H1 (cell line): ENCODE measurements around the gene ZNF277. TPM values are rescaled to one million over a fixed set of nuclear protein-coding genes. Genes with fewer than 3 reads are reported as not detected.

Experiments
- CTCF ChIA-PET: fragments of 300-600 bp; sonication (Branson Sonifier 250); formaldehyde crosslinking; loops from one replicate; lab custom pipeline; 2021; ENCODE audit not compliant: partially characterized antibody; lab: Charles Lee
- POLR2A ChIA-PET: fragments of 300-600 bp; sonication (Branson Sonifier 250); formaldehyde crosslinking; loops from one replicate; lab custom pipeline; 2021; ENCODE audit warnings: inconsistent platforms; ENCODE audit not compliant: partially characterized antibody; lab: Charles Lee
- DNase-seq, 2 experiments: peaks; one replicate each; pipeline versions ENCODE4 v3.0.0 to v3.0.0-alpha.2; 2010 to 2022; ENCODE audit warnings: low spot score in 2 of 2, low read depth in 1 of 2, mixed read lengths in 1 of 2
- FAIRE-seq: peaks from 2 replicates; lab custom pipeline; 2011; peaks lifted over from hg19 to GRCh38; lab: Jason Lieb, UNC
- H2AFZ ChIP-seq: 2 replicates; pipeline ENCODE4 v1.8.1; 2012; ENCODE audit warnings: low read length, inconsistent platforms
- H2AK5ac ChIP-seq: 2 replicates; pipeline ENCODE4 v1.6.1; 2013; ENCODE audit warnings: low read depth, low read length
- H2BK120ac ChIP-seq: replicated peaks from 2 replicates; pipeline ENCODE3; 2013; ENCODE audit warnings: low read depth, low read length, inconsistent platforms
- H2BK12ac ChIP-seq: 2 replicates; pipeline ENCODE4 v1.6.1; 2013; ENCODE audit warnings: low read depth, low read length
- H2BK15ac ChIP-seq: 2 replicates; pipeline ENCODE4 v1.6.1; 2013; ENCODE audit warnings: low read length
- H2BK20ac ChIP-seq: 2 replicates; pipeline ENCODE4 v1.6.1; 2013; ENCODE audit warnings: low read length
- H2BK5ac ChIP-seq: 2 replicates; pipeline ENCODE4 v1.6.1; 2013; ENCODE audit warnings: low read depth, low read length
- H3K14ac ChIP-seq: 2 replicates; pipeline ENCODE4 v1.6.1; 2013; ENCODE audit warnings: inconsistent platforms; ENCODE audit not compliant: insufficient read length
- H3K18ac ChIP-seq: 2 replicates; pipeline ENCODE4 v1.6.1; 2013; ENCODE audit warnings: low read length; ENCODE audit errors: extremely low read depth
- H3K23ac ChIP-seq: 2 replicates; pipeline ENCODE4 v1.6.1; 2013; ENCODE audit warnings: inconsistent platforms; ENCODE audit not compliant: insufficient read length
- H3K23me2 ChIP-seq: 2 replicates; pipeline ENCODE4 v1.6.1; 2013; ENCODE audit warnings: low read depth, low read length
- H3K27ac ChIP-seq: 2 replicates; pipeline ENCODE4 v1.6.1; 2011; ENCODE audit warnings: low read depth, low read length, inconsistent platforms
- H3K27me3 ChIP-seq, 4 experiments: replicated peaks in 1 of 4; 1 replicate in 1 of 4; 2 replicates in 3 of 4; pipeline versions ENCODE4 v1.6.1 to v1.8.1; 2011 to 2013; ENCODE audit warnings: low read length in 3 of 4, mild to moderate bottlenecking in 3 of 4, inconsistent platforms in 2 of 4, mixed read lengths in 2 of 4, moderate library complexity in 1 of 4; ENCODE audit not compliant: control insufficient read depth in 3 of 4, insufficient read depth in 3 of 4; ENCODE audit errors: extremely low read depth in 1 of 4
- H3K36me3 ChIP-seq, 4 experiments: 2 replicates each; pipeline versions ENCODE4 v1.6.1 to v1.8.1; 2011 to 2013; ENCODE audit warnings: mild to moderate bottlenecking in 4 of 4, low read length in 3 of 4, moderate library complexity in 2 of 4, control low read depth in 1 of 4, inconsistent platforms in 1 of 4; ENCODE audit not compliant: insufficient read depth in 4 of 4, control insufficient read depth in 2 of 4
- H3K4ac ChIP-seq: replicated peaks from 2 replicates; pipeline ENCODE3; 2013; ENCODE audit warnings: low read length, low read depth, mixed read lengths, inconsistent platforms; ENCODE audit not compliant: insufficient read length
- H3K4me1 ChIP-seq, 4 experiments: replicated peaks in 1 of 4; 1 replicate in 1 of 4; 2 replicates in 3 of 4; pipeline versions ENCODE4 v1.6.1 to v1.8.1; 2011 to 2013; ENCODE audit warnings: low read length in 3 of 4, inconsistent platforms in 2 of 4, mixed read lengths in 1 of 4; ENCODE audit not compliant: insufficient read depth in 4 of 4, control insufficient read depth in 3 of 4
- H3K4me2 ChIP-seq, 2 experiments: 2 replicates each; pipeline versions ENCODE4 v1.6.1 to v1.8.1; 2011 to 2013; ENCODE audit warnings: low read depth in 2 of 2, low read length in 2 of 2, control low read depth in 1 of 2, inconsistent platforms in 1 of 2, mild to moderate bottlenecking in 1 of 2; ENCODE audit not compliant: insufficient read depth in 1 of 2
- H3K4me3 ChIP-seq, 4 experiments: fragments of 200-600, 300-600 bp in 1 of 4; sonication (generic), shearing (Covaris generic), sonication (Bioruptor Twin) in 1 of 4; 2 replicates each; pipeline versions ENCODE4 v1.5.1 to v1.8.1; 2011 to 2016; ENCODE audit warnings: low read length in 4 of 4, low read depth in 3 of 4, control low read depth in 2 of 4, inconsistent platforms in 2 of 4, mild to moderate bottlenecking in 2 of 4, mixed read lengths in 1 of 4, moderate library complexity in 1 of 4; ENCODE audit not compliant: insufficient read depth in 2 of 4; ENCODE audit errors: extremely low read depth in 1 of 4
- H3K56ac ChIP-seq: replicated peaks from 2 replicates; pipeline ENCODE3; 2013; ENCODE audit warnings: low read depth, mild to moderate bottlenecking, mixed read lengths, low read length, inconsistent platforms; ENCODE audit not compliant: insufficient read length
- H3K79me1 ChIP-seq: 2 replicates; pipeline ENCODE4 v1.6.1; 2013; ENCODE audit warnings: low read depth, low read length, control low read depth
- H3K79me2 ChIP-seq, 2 experiments: 2 replicates each; pipeline versions ENCODE4 v1.6.1 to v1.8.1; 2012 to 2013; ENCODE audit warnings: low read length in 2 of 2, mild to moderate bottlenecking in 2 of 2, inconsistent platforms in 1 of 2; ENCODE audit not compliant: insufficient read depth in 2 of 2, control insufficient read depth in 1 of 2
- H3K9ac ChIP-seq, 4 experiments: replicated peaks in 1 of 4; 1 replicate in 1 of 4; 2 replicates in 3 of 4; pipeline versions ENCODE4 v1.6.1 to v1.8.1; 2011 to 2013; ENCODE audit warnings: low read depth in 3 of 4, low read length in 3 of 4, control low read depth in 2 of 4, mild to moderate bottlenecking in 2 of 4, moderate library complexity in 2 of 4, inconsistent platforms in 1 of 4; ENCODE audit errors: extremely low read depth in 1 of 4
- H3K9me3 ChIP-seq, 2 experiments: 2 replicates each; pipeline versions ENCODE4 v1.6.1 to v1.8.1; 2012 to 2013; ENCODE audit warnings: mild to moderate bottlenecking in 2 of 2, moderate library complexity in 2 of 2, control low read depth in 1 of 2, inconsistent platforms in 1 of 2, low read depth in 1 of 2, low read length in 1 of 2, mixed read lengths in 1 of 2; ENCODE audit not compliant: insufficient read depth in 2 of 2
- H4K20me1 ChIP-seq, 2 experiments: replicated peaks in 1 of 2; 2 replicates each; pipeline versions ENCODE3 to v1.8.1; 2011 to 2013; ENCODE audit warnings: inconsistent platforms in 2 of 2, low read length in 2 of 2, mild to moderate bottlenecking in 1 of 2; ENCODE audit not compliant: insufficient read depth in 2 of 2, control insufficient read depth in 1 of 2
- H4K5ac ChIP-seq: 2 replicates; pipeline ENCODE4 v1.6.1; 2013; ENCODE audit warnings: low read length, low read depth, mixed read lengths, inconsistent platforms; ENCODE audit not compliant: insufficient read length
- H4K8ac ChIP-seq: 2 replicates; pipeline ENCODE4 v1.8.0; 2013; ENCODE audit warnings: mild to moderate bottlenecking, moderate library complexity, low read length, inconsistent platforms; ENCODE audit not compliant: insufficient read depth; ENCODE audit errors: extremely low read depth
- H4K91ac ChIP-seq: replicated peaks from 2 replicates; pipeline ENCODE3; 2013; ENCODE audit warnings: low read length, mixed read lengths, inconsistent platforms; ENCODE audit not compliant: insufficient read length
- BACH1 ChIP-seq: IDR thresholded peaks from 2 replicates; pipeline ENCODE4 v1.6.1; 2012; ENCODE audit warnings: low read length, improper control_type of control experiment
- CEBPB ChIP-seq: IDR thresholded peaks from 2 replicates; pipeline ENCODE4 v1.6.1; 2012; ENCODE audit warnings: low read depth, low read length
- NANOG ChIP-seq: IDR thresholded peaks from 2 replicates; pipeline ENCODE4 v1.6.1; 2011; ENCODE audit warnings: low read length, low read depth, mild to moderate bottlenecking, inconsistent platforms; ENCODE audit not compliant: insufficient read depth, poor library complexity, severe bottlenecking
- NRF1 ChIP-seq: IDR thresholded peaks from 2 replicates; pipeline ENCODE4 v1.6.1; 2011; ENCODE audit warnings: mild to moderate bottlenecking, low read depth, low read length, improper control_type of control experiment
- RAD21 ChIP-seq, 2 experiments: IDR thresholded peaks in 1 of 2; conservative IDR thresholded peaks in 1 of 2; 2 replicates each; pipeline ENCODE4 v1.6.1; 2011; ENCODE audit warnings: low read depth in 2 of 2, low read length in 2 of 2, improper control_type of control experiment in 1 of 2, inconsistent platforms in 1 of 2, mild to moderate bottlenecking in 1 of 2, moderate library complexity in 1 of 2
- RFX5 ChIP-seq: IDR thresholded peaks from 2 replicates; pipeline ENCODE4 v1.6.1; 2011; ENCODE audit warnings: low read depth, low read length, improper control_type of control experiment, borderline replicate concordance
- SIRT6 ChIP-seq: IDR thresholded peaks from one replicate; pipeline ENCODE4 v1.7.1; 2012; ENCODE audit warnings: low read length, inconsistent platforms
- SUZ12 ChIP-seq: fragments of 200-600 bp; sonication (generic); IDR thresholded peaks from 2 replicates; pipeline ENCODE4 v1.6.1; 2012; ENCODE audit warnings: mild to moderate bottlenecking, inconsistent platforms, low read length, moderate library complexity, mixed read lengths
- TEAD4 ChIP-seq: IDR thresholded peaks from 2 replicates; pipeline ENCODE4 v1.6.1; 2012; ENCODE audit warnings: low read depth, low read length, inconsistent platforms, mixed read lengths
- YY1 ChIP-seq: IDR thresholded peaks from 2 replicates; pipeline ENCODE4 v1.6.1; 2011; ENCODE audit warnings: low read depth, mild to moderate bottlenecking, low read length
- WGBS, 2 experiments: shearing (Covaris generic) in 1 of 2; methylation state at CpG; one replicate each; pipeline versions ENCODE4 v1.1.6 to v1.1.7; 2013 to 2015; ENCODE audit warnings: low lambda C conversion rate in 2 of 2, mixed read lengths in 2 of 2, inconsistent platforms in 1 of 2, low coverage in 1 of 2, missing lambda C conversion rate in 1 of 2; ENCODE audit not compliant: insufficient replicate concordance in 2 of 2, insufficient coverage in 1 of 2, insufficient read length in 1 of 2; ENCODE audit errors: extremely low coverage in 1 of 2, missing lambda C conversion rate in 1 of 2; 5-methylcytosine and 5-hydroxymethylcytosine counted together
- polyA plus RNA-seq, 7 experiments: library from polyadenylated mRNA; depleted of rRNA in 3 of 7; stranded (reverse) in 5 of 7; unstranded in 2 of 7; fragments of >200 nt in 5 of 7; fragments of 200-250 nt in 2 of 7; gene quantifications; 1 replicate in 5 of 7; 2 replicates in 1 of 7; 4 replicates in 1 of 7; pipeline versions ENCODE4 v1.2.1 to v1.2.3, GENCODE V29; 2011 to 2013; ENCODE audit warnings: missing spikeins in 2 of 7, mixed read lengths in 2 of 7
- total RNA-seq: library from RNA; stranded (reverse); fragmentation: NEBNext Ultra II Directional; extraction: Animal tissue kit (Norgen Biotek cat#: 25700); gene quantifications from 2 replicates; pipeline ENCODE4 v1.2.1, GENCODE V29; 2021

ZNF277 gene
- total and polyA plus RNA-seq, 2 of the 8 experiments (the other 6 are each of a cell fraction or from before 2014, with no cell fraction given), result 5.1 to 21.7 TPM

- Histone ChIP-seq H2AFZ (no peak overlapping the region), H4K20me1 (no peaks in the 10 kb centered on the region), H4K8ac (no peak overlapping the region), H3K56ac (no peak overlapping the region), H3K23me2 (peaks cover 8% of the 10 kb centered on the region; the same call in 1 of the 2 replicates), H3K79me2 (peaks cover 5 to 87% of the 10 kb centered on the region in 2 experiments; a peak in 3 of 4 replicates), H2BK5ac (no peak overlapping the region), H2AK5ac (no peak overlapping the region), H2BK12ac (no peak overlapping the region), H3K9me3 (no peaks in the 10 kb centered on the region), H2BK20ac (no peak overlapping the region), H3K4ac (no peak overlapping the region), H3K9ac (no peak overlapping the region), H3K36me3 (no peaks in the 10 kb centered on the region), H3K23ac (no peak overlapping the region), H3K14ac (no peak overlapping the region), H4K5ac (no peak overlapping the region), H2BK15ac (no peak overlapping the region), H3K79me1 (peaks cover 4% of the 10 kb centered on the region), H2BK120ac (no peak overlapping the region), H3K18ac (no peak overlapping the region), H3K4me3 (no peak overlapping the region), H3K4me1 (peaks cover 0 to 14% (median 6%) of the 10 kb centered on the region in 4 experiments; a peak in 5 of 7 replicates), H3K4me2 (no peak overlapping the region), H4K91ac (no peak overlapping the region), H3K27me3 (no peaks in the 10 kb centered on the region; a peak in 1 of 7 replicates), H3K27ac (no peak overlapping the region)
- FAIRE-seq (no peak), DNase-seq (no peak)
- ChIA-PET POLR2A (interaction anchor here (0.5 kb wide), 1 partner anchor 1177 kb away, joined by 3 read pairs; no protein-coding TSS in a partner anchor), CTCF (no interaction called here)
- TF ChIP-seq TEAD4 (no peak), SUZ12 (no peak), BACH1 (no peak), NRF1 (no peak), CEBPB (no peak), RFX5 (no peak), YY1 (no peak), SIRT6 (no peak), RAD21 (IDR thresholded peaks at IDR 0.05 in 1 of 2, conservative IDR thresholded peaks at IDR 0.05 in 1 of 2; ENCODE audit: low read depth in 2 of 2, low read length in 2 of 2) (no peak), NANOG (no peak)
- 83% methylated on average over 1 of the region's 1 CpG; no CpG with 5 or more reads in 1 of the 2 experiments for WGBS, 2 experiments
These were observed 6.8 kb upstream of the ZNF277 start for GRCh38 chr7:112199672-112200071.
